ENCODE measurements around the gene PNCK.

Gene PNCK

GRCh38 chrX:153640736-153641575, 32.7 kb downstream of the PNCK start:
- DNase-seq, result no peak

- DNase-seq, result no peak
Observed at GRCh38 chrX:153640045-153640686, 33.4 kb downstream of the PNCK start.

- no peak for DNase-seq
Observed at GRCh38 chrX:153639177-153640044, 34.2 kb downstream of the PNCK start.

- DNase-seq, result no peak
Observed at GRCh38 chrX:153638436-153639176, 35.0 kb downstream of the PNCK start.

- no peak for DNase-seq
Observed at GRCh38 chrX:153638041-153638371, 35.6 kb downstream of the PNCK start.

GRCh38 chrX:153637121-153638040, 36.2 kb downstream of the PNCK start:
- no peak for DNase-seq

GRCh38 chrX:153636716-153637115, 36.9 kb downstream of the PNCK start:
- no peak for DNase-seq

GRCh38 chrX:153635788-153636668, 37.6 kb downstream of the PNCK start:
- no peak for DNase-seq

- no peak for DNase-seq
Observed at GRCh38 chrX:153635388-153635787, 38.2 kb downstream of the PNCK start.

GRCh38 chrX:153634832-153635231, 38.8 kb downstream of the PNCK start:
- no peak for DNase-seq

GRCh38 chrX:153634236-153634635, 39.4 kb downstream of the PNCK start:
- DNase-seq, result no peak

- DNase-seq, result no peak
Observed at GRCh38 chrX:153633607-153634180, 39.9 kb downstream of the PNCK start.

- no peak for DNase-seq
Observed at GRCh38 chrX:153633048-153633447, 40.6 kb downstream of the PNCK start.

- DNase-seq, result no peak
Observed at GRCh38 chrX:153632595-153632946, 41.0 kb downstream of the PNCK start.

- no peak for DNase-seq
Observed at GRCh38 chrX:153631907-153632594, 41.6 kb downstream of the PNCK start.

- no peak for DNase-seq
Observed at GRCh38 chrX:153631346-153631745, 42.3 kb downstream of the PNCK start.

- DNase-seq, result peak; percentile 13
Observed at GRCh38 chrX:153628665-153629064, 44.9 kb downstream of the PNCK start.

- DNase-seq, result no peak
Observed at GRCh38 chrX:153628129-153628528, 45.5 kb downstream of the PNCK start.

GRCh38 chrX:153627675-153628111, 45.9 kb downstream of the PNCK start:
- DNase-seq, result peak; percentile 16

All from CD4-positive, alpha-beta T cell treated with Interleukin-15 for 1 hour (primary cell).